Neural cell (in vitro differentiated cells): Measurements from ENCODE around the gene ARAP2.

ENCODE experiments used
- TAF1 ChIP-seq: IDR thresholded peaks from 2 replicates; pipeline ENCODE4 v1.6.1; 2012; ENCODE audit warnings: low read depth
- TF ChIP-seq, protein P1 (sequence below): fragments of 450-650 bp; IDR thresholded peaks from 2 replicates; pipeline ENCODE4 v1.5.1; 2014; ENCODE audit warnings: antibody characterized with exemption, mild to moderate bottlenecking, moderate library complexity; ENCODE audit not compliant: poor library complexity, severe bottlenecking
- TF ChIP-seq, protein P2 (sequence below): IDR thresholded peaks from 2 replicates; pipeline ENCODE4 v1.6.1; 2012; ENCODE audit warnings: borderline replicate concordance

- TF ChIP-seq, protein P1, sequence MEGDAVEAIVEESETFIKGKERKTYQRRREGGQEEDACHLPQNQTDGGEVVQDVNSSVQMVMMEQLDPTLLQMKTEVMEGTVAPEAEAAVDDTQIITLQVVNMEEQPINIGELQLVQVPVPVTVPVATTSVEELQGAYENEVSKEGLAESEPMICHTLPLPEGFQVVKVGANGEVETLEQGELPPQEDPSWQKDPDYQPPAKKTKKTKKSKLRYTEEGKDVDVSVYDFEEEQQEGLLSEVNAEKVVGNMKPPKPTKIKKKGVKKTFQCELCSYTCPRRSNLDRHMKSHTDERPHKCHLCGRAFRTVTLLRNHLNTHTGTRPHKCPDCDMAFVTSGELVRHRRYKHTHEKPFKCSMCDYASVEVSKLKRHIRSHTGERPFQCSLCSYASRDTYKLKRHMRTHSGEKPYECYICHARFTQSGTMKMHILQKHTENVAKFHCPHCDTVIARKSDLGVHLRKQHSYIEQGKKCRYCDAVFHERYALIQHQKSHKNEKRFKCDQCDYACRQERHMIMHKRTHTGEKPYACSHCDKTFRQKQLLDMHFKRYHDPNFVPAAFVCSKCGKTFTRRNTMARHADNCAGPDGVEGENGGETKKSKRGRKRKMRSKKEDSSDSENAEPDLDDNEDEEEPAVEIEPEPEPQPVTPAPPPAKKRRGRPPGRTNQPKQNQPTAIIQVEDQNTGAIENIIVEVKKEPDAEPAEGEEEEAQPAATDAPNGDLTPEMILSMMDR: no peak
- TF ChIP-seq, protein P2, sequence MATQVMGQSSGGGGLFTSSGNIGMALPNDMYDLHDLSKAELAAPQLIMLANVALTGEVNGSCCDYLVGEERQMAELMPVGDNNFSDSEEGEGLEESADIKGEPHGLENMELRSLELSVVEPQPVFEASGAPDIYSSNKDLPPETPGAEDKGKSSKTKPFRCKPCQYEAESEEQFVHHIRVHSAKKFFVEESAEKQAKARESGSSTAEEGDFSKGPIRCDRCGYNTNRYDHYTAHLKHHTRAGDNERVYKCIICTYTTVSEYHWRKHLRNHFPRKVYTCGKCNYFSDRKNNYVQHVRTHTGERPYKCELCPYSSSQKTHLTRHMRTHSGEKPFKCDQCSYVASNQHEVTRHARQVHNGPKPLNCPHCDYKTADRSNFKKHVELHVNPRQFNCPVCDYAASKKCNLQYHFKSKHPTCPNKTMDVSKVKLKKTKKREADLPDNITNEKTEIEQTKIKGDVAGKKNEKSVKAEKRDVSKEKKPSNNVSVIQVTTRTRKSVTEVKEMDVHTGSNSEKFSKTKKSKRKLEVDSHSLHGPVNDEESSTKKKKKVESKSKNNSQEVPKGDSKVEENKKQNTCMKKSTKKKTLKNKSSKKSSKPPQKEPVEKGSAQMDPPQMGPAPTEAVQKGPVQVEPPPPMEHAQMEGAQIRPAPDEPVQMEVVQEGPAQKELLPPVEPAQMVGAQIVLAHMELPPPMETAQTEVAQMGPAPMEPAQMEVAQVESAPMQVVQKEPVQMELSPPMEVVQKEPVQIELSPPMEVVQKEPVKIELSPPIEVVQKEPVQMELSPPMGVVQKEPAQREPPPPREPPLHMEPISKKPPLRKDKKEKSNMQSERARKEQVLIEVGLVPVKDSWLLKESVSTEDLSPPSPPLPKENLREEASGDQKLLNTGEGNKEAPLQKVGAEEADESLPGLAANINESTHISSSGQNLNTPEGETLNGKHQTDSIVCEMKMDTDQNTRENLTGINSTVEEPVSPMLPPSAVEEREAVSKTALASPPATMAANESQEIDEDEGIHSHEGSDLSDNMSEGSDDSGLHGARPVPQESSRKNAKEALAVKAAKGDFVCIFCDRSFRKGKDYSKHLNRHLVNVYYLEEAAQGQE: no peak
- TF ChIP-seq TAF1: no peak
Measured at GRCh38 chr4:36026348-36026880, 217.9 kb downstream of the ARAP2 start.
